Keratinocyte (primary cell): Measurements from ENCODE around the gene PTPA. TPM values are rescaled to one million over a fixed set of nuclear protein-coding genes. Genes with fewer than 3 reads are reported as not detected.

ENCODE experiments used
- DNase-seq: peaks from one replicate; pipeline ENCODE4 v3.0.0-alpha.2; 2011; ENCODE audit warnings: low read depth, missing footprints, low spot score
- FAIRE-seq: peaks from 2 replicates; lab custom pipeline; 2011; peaks lifted over from hg19 to GRCh38; lab: Jason Lieb, UNC
- H2AFZ ChIP-seq: 2 replicates; pipeline ENCODE4 v1.6.0; 2012; ENCODE audit warnings: low read length, control low read depth, inconsistent platforms; ENCODE audit not compliant: control insufficient read depth
- H3K27ac ChIP-seq: 2 replicates; pipeline ENCODE4 v1.5.1; 2011; ENCODE audit warnings: low read length; ENCODE audit not compliant: control insufficient read depth, insufficient read depth
- H3K27me3 ChIP-seq: 3 replicates; pipeline ENCODE4 v1.6.0; 2011; ENCODE audit warnings: low read length; ENCODE audit not compliant: control insufficient read depth, insufficient read depth; ENCODE audit errors: extremely low read depth
- H3K36me3 ChIP-seq, 2 experiments: 2 replicates in 1 of 2; 3 replicates in 1 of 2; pipeline ENCODE4 v1.5.1; 2011; ENCODE audit warnings: low read length in 2 of 2, mild to moderate bottlenecking in 1 of 2; ENCODE audit not compliant: control insufficient read depth in 2 of 2, insufficient read depth in 2 of 2; ENCODE audit errors: extremely low read depth in 1 of 2
- H3K4me1 ChIP-seq: 3 replicates; pipeline ENCODE4 v1.5.1; 2011; ENCODE audit warnings: low read length; ENCODE audit not compliant: control insufficient read depth, insufficient read depth; ENCODE audit errors: extremely low read depth
- H3K4me2 ChIP-seq: 3 replicates; pipeline ENCODE4 v1.6.0; 2011; ENCODE audit warnings: low read depth, low read length; ENCODE audit not compliant: control insufficient read depth, insufficient read depth; ENCODE audit errors: extremely low read depth
- H3K4me3 ChIP-seq, 3 experiments: fragments of 200-600 bp in 1 of 3; sonication (generic) in 1 of 3; 2 replicates in 2 of 3; 3 replicates in 1 of 3; pipeline ENCODE4 v1.5.1; 2011 to 2016; ENCODE audit warnings: low read length in 3 of 3, mild to moderate bottlenecking in 3 of 3, control low read depth in 2 of 3, inconsistent platforms in 1 of 3, low read depth in 1 of 3, mixed read lengths in 1 of 3, mixed run types in 1 of 3, moderate library complexity in 1 of 3; ENCODE audit not compliant: control insufficient read depth in 2 of 3, insufficient read depth in 2 of 3; ENCODE audit errors: extremely low read depth in 1 of 3
- H3K79me2 ChIP-seq: 2 replicates; pipeline ENCODE4 v1.6.0; 2012; ENCODE audit warnings: low read length; ENCODE audit not compliant: control insufficient read depth, insufficient read depth
- H3K9ac ChIP-seq: 3 replicates; pipeline ENCODE4 v1.6.0; 2011; ENCODE audit warnings: low read length; ENCODE audit not compliant: control insufficient read depth, insufficient read depth; ENCODE audit errors: extremely low read depth
- H3K9me1 ChIP-seq: 3 replicates; pipeline ENCODE4 v1.6.0; 2011; ENCODE audit warnings: low read length; ENCODE audit not compliant: control insufficient read depth, insufficient read depth; ENCODE audit errors: extremely low read depth
- H3K9me3 ChIP-seq: 2 replicates; pipeline ENCODE4 v1.5.1; 2012; ENCODE audit warnings: low read depth, low read length; ENCODE audit not compliant: control insufficient read depth
- H4K20me1 ChIP-seq: 3 replicates; pipeline ENCODE4 v1.6.0; 2011; ENCODE audit warnings: low read length; ENCODE audit not compliant: control insufficient read depth, insufficient read depth; ENCODE audit errors: extremely low read depth
- CTCF ChIP-seq, 3 experiments: IDR thresholded peaks in 1 of 3; conservative IDR thresholded peaks in 1 of 3; optimal IDR thresholded peaks in 1 of 3; 2 replicates in 2 of 3; 3 replicates in 1 of 3; pipeline versions ENCODE3 to v1.5.1; 2011; ENCODE audit warnings: low read length in 3 of 3, mild to moderate bottlenecking in 3 of 3, moderate library complexity in 2 of 3, control low read depth in 1 of 3, inconsistent platforms in 1 of 3; ENCODE audit not compliant: insufficient read depth in 2 of 3; ENCODE audit errors: extremely low read depth in 1 of 3
- EZH2 ChIP-seq: IDR thresholded peaks from one replicate; pipeline ENCODE4 v1.6.1; 2012; ENCODE audit warnings: inconsistent platforms, mild to moderate bottlenecking, low read length, moderate library complexity
- dilution Hi-C: fragments of 300-500 bp; cut with MboI; formaldehyde crosslinking; loops from one replicate; pipeline ENCODE4 v1.7.0; 2020; ENCODE audit warnings: low sequenced_read_pairs; ENCODE audit not compliant: extremely low pct_ligation_motif_present
- polyA plus RNA-seq, 5 experiments: library from polyadenylated mRNA; depleted of rRNA in 3 of 5; stranded (reverse) in 3 of 5; stranded (forward) in 1 of 5; unstranded in 1 of 5; fragments of >200 nt; gene quantifications; 1 replicate in 1 of 5; 2 replicates in 3 of 5; 3 replicates in 1 of 5; pipeline versions ENCODE4 v1.2.1 to v1.2.3, GENCODE V29; 2011 to 2012; ENCODE audit warnings: missing spikeins in 2 of 5, low read depth in 1 of 5, low replicate concordance in 1 of 5

PTPA gene
- polyA plus RNA-seq, 1 donor (not counting 4 experiments of a cell fraction or from before 2014, with no cell fraction given), result 98.0 TPM

GRCh38 chr9:129149442-129149841 lies 38.2 kb downstream of the PTPA start:
- Histone ChIP-seq H4K20me1 (no peaks in the 10 kb centered on the region), H2AFZ (no peak overlapping the region), H3K79me2 (no peaks in the 10 kb centered on the region), H3K4me3 (no peak overlapping the region), H3K9me1 (no peaks in the 10 kb centered on the region), H3K27me3 (no peaks in the 10 kb centered on the region), H3K9me3 (no peaks in the 10 kb centered on the region), H3K9ac (no peak overlapping the region), H3K36me3 (peaks cover 12 to 18% of the 10 kb centered on the region in 2 experiments), H3K27ac (no peak overlapping the region), H3K4me2 (no peak overlapping the region), H3K4me1 (no peaks in the 10 kb centered on the region)
- FAIRE-seq, result no peak
- no peak for DNase-seq
- no peak for TF ChIP-seq EZH2
- TF ChIP-seq CTCF (optimal IDR thresholded peaks at IDR 0.05 in 1 of 3, IDR thresholded peaks at IDR 0.05 in 1 of 3, conservative IDR thresholded peaks at IDR 0.05 in 1 of 3; ENCODE audit: extremely low read depth in 1 of 3, insufficient read depth in 2 of 3, low read length in 3 of 3), result no peak
- dilution Hi-C loops, result no loop called here

DNA sequence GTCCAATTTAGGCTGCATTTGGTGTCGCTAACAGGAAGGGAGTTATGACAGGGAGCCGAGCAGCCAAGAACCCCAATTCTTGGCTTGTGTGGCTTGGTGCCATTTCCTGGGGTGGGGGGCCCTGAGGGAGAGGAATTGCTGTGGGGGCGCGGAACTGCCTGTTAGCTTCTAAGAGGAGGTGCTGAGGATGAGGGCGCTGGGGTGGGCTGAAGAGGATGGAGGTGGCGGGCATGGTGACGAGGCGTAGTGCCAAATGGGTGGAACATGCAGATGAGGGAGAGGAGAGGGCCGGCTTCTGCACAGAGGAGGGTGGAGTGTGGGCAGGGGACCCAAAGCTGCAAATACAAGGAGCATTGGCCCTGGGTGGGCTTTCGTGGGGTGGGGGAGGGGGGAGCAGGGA lies 38.9 kb downstream of the PTPA start:
- Histone ChIP-seq H3K4me1 (no peaks in the 10 kb centered on the region), H3K27ac (no peak overlapping the region), H3K9ac (no peak overlapping the region), H3K36me3 (peaks cover 16 to 19% of the 10 kb centered on the region in 2 experiments), H3K4me3 (no peak overlapping the region), H3K9me3 (no peaks in the 10 kb centered on the region), H4K20me1 (no peaks in the 10 kb centered on the region), H3K9me1 (no peaks in the 10 kb centered on the region), H3K79me2 (no peaks in the 10 kb centered on the region), H2AFZ (no peak overlapping the region), H3K27me3 (no peaks in the 10 kb centered on the region), H3K4me2 (no peak overlapping the region)
- TF ChIP-seq CTCF (optimal IDR thresholded peaks at IDR 0.05 in 1 of 3, IDR thresholded peaks at IDR 0.05 in 1 of 3, conservative IDR thresholded peaks at IDR 0.05 in 1 of 3; ENCODE audit: extremely low read depth in 1 of 3, insufficient read depth in 2 of 3, low read length in 3 of 3), result no peak
- no peak for DNase-seq
- dilution Hi-C loops, result loop anchor here (25.0 kb wide), 1 partner anchor 462 kb away; the partner anchor contains the start of gene C9orf50
- FAIRE-seq, result no peak
